ENCODE results near the gene AGAP2. TPM values are rescaled to one million over a fixed set of nuclear protein-coding genes. Genes with fewer than 3 reads are reported as not detected.

The AGAP2 gene
- polyA plus RNA-seq, 3 donors = 0.20 to 3.4 (median 0.65) TPM

- H3K27ac ChIP-seq (ENCODE audit: low read depth in 1 of 2, low read length in 2 of 2) = no peak overlapping the region
- no peak overlapping the region for H3K9ac ChIP-seq (ENCODE audit: insufficient read depth, low read length, poor library complexity, severe bottlenecking)
- H3K79me2 ChIP-seq (ENCODE audit: insufficient read depth, low read length) = no peaks in the 10 kb centered on the region
- Mint-ChIP-seq H3K4me1 (peaks cover 29% of the 10 kb centered on the region), H3K27me3 (ENCODE audit: low read depth in 3 of 3) (peaks cover 45 to 47% (median 46%) of the 10 kb centered on the region in 3 donors), H3K4me3 (no peak overlapping the region), H3K36me3 (peaks cover 14% of the 10 kb centered on the region in 2 donors), H3K27ac (no peak overlapping the region), H3K9me3 (peaks cover 0 to 18% (median 6%) of the 10 kb centered on the region in 7 donors)
- H3K36me3 ChIP-seq (replicated peaks in 1 of 2; ENCODE audit: control insufficient read depth in 1 of 2, insufficient read depth in 2 of 2, low read length in 2 of 2) = peaks cover 6 to 14% of the 10 kb centered on the region in 2 donors
- WGBS (ENCODE audit: insufficient coverage) = 92% methylated on average over 2 of the region's 2 CpGs
- H3K27me3 ChIP-seq (ENCODE audit: control insufficient read depth in 2 of 2, insufficient read depth in 2 of 2, low read length in 2 of 2) = peaks cover 36 to 48% of the 10 kb centered on the region in 2 donors
- no peak overlapping the region for H2AFZ ChIP-seq (ENCODE audit: insufficient read depth, low read depth, low read length, poor library complexity, severe bottlenecking)
- no peaks in the 10 kb centered on the region for H4K20me1 ChIP-seq (ENCODE audit: insufficient read depth, low read length)
- H3K4me2 ChIP-seq (replicated peaks; ENCODE audit: extremely low read depth, low read length, poor library complexity, severe bottlenecking) = no peak overlapping the region
- no peak overlapping the region for H3K4me3 ChIP-seq (replicated peaks in 1 of 3; ENCODE audit: low read depth in 2 of 3, low read length in 3 of 3)
- intact Hi-C loops (cut with micrococcal nuclease) = no loop called here
- H3K4me1 ChIP-seq (ENCODE audit: control insufficient read depth in 1 of 2, insufficient read depth in 2 of 2, low read length in 2 of 2) = peaks cover 28 to 29% of the 10 kb centered on the region in 2 donors
- TF ChIP-seq CTCF (IDR thresholded peaks at IDR 0.05) = no peak
- peaks cover 0 to 12% of the 10 kb centered on the region in 2 donors for H3K9me3 ChIP-seq (replicated peaks in 1 of 2; ENCODE audit: control insufficient read depth in 1 of 2, insufficient read depth in 1 of 2, low read length in 2 of 2)
- no peak for DNase-seq
These were observed 23.9 kb upstream of the AGAP2 start for GRCh38 chr12:57762463-57762862.

GRCh38 chr12:57761391-57761998 is 23.0 kb upstream of the AGAP2 start:
- Histone ChIP-seq H4K20me1 (ENCODE audit: insufficient read depth, low read length) (no peaks in the 10 kb centered on the region), H3K4me1 (ENCODE audit: control insufficient read depth in 1 of 2, insufficient read depth in 2 of 2, low read length in 2 of 2) (peaks cover 28 to 29% of the 10 kb centered on the region in 2 donors), H3K9ac (ENCODE audit: insufficient read depth, low read length, poor library complexity, severe bottlenecking) (no peak overlapping the region), H3K27me3 (ENCODE audit: control insufficient read depth in 2 of 2, insufficient read depth in 2 of 2, low read length in 2 of 2) (peaks cover 27 to 38% of the 10 kb centered on the region in 2 donors), H3K27ac (ENCODE audit: low read depth in 1 of 2, low read length in 2 of 2) (no peak overlapping the region), H3K4me3 (replicated peaks in 1 of 3; ENCODE audit: low read depth in 2 of 3, low read length in 3 of 3) (no peak overlapping the region), H3K9me3 (replicated peaks in 1 of 2; ENCODE audit: control insufficient read depth in 1 of 2, insufficient read depth in 1 of 2, low read length in 2 of 2) (peaks cover 0 to 3% of the 10 kb centered on the region in 2 donors), H2AFZ (ENCODE audit: insufficient read depth, low read depth, low read length, poor library complexity, severe bottlenecking) (no peak overlapping the region), H3K4me2 (replicated peaks; ENCODE audit: extremely low read depth, low read length, poor library complexity, severe bottlenecking) (no peak overlapping the region), H3K36me3 (replicated peaks in 1 of 2; ENCODE audit: control insufficient read depth in 1 of 2, insufficient read depth in 2 of 2, low read length in 2 of 2) (peaks cover 6 to 14% of the 10 kb centered on the region in 2 donors), H3K79me2 (ENCODE audit: insufficient read depth, low read length) (no peaks in the 10 kb centered on the region)
- Mint-ChIP-seq H3K27me3 (ENCODE audit: low read depth in 3 of 3) (peaks cover 35 to 38% (median 37%) of the 10 kb centered on the region in 3 donors), H3K4me3 (no peak overlapping the region), H3K36me3 (peaks cover 14% of the 10 kb centered on the region in 2 donors), H3K27ac (no peak overlapping the region), H3K9me3 (peaks cover 0 to 15% (median 6%) of the 10 kb centered on the region in 7 donors), H3K4me1 (peaks cover 30% of the 10 kb centered on the region)
- DNase-seq = no peak
- intact Hi-C loops (cut with micrococcal nuclease) = no loop called here
- 100% methylated on average over 2 of the region's 4 CpGs for WGBS (ENCODE audit: insufficient coverage)
- no peak for TF ChIP-seq CTCF (IDR thresholded peaks at IDR 0.05)

Measured in CD14-positive monocyte (primary cell).